Naive B cell (primary cell): Measurements from ENCODE around the gene CDH1. TPM values are rescaled to one million over a fixed set of nuclear protein-coding genes. Genes with fewer than 3 reads are reported as not detected.

ENCODE experiments used
- ATAC-seq, 2 donors: fragments of 150-1000 bp; cut with Tn5 transposase; 2 replicates each; pipeline ENCODE4 v1.10.0; 2021; ENCODE audit warnings: low read depth in 2 of 2, mild to moderate bottlenecking in 2 of 2, moderate library complexity in 2 of 2
- DNase-seq: peaks from one replicate; pipeline ENCODE4 v3.0.0; 2022
- H3K27ac Mint-ChIP-seq, 6 donors: one replicate each; pipeline ENCODE4 v1.8.0; 2020 to 2022; ENCODE audit warnings: mild to moderate bottlenecking in 6 of 6, mixed read lengths in 6 of 6, moderate library complexity in 5 of 6, inconsistent platforms in 2 of 6
- H3K27me3 Mint-ChIP-seq, 3 donors: one replicate each; pipeline ENCODE4 v1.8.0; 2021 to 2022; ENCODE audit warnings: mixed read lengths in 3 of 3, mild to moderate bottlenecking in 1 of 3
- H3K36me3 Mint-ChIP-seq, 2 donors: one replicate each; pipeline ENCODE4 v1.8.0; 2020 to 2022; ENCODE audit warnings: mixed read lengths in 2 of 2, inconsistent platforms in 1 of 2, mild to moderate bottlenecking in 1 of 2
- H3K4me1 Mint-ChIP-seq, 3 donors: one replicate each; pipeline ENCODE4 v1.8.0; 2020 to 2022; ENCODE audit warnings: mixed read lengths in 3 of 3, inconsistent platforms in 1 of 3, mild to moderate bottlenecking in 1 of 3, moderate library complexity in 1 of 3
- H3K4me3 Mint-ChIP-seq, 8 donors: one replicate each; pipeline ENCODE4 v1.8.0; 2020 to 2022; ENCODE audit warnings: mild to moderate bottlenecking in 8 of 8, mixed read lengths in 8 of 8, moderate library complexity in 8 of 8, inconsistent platforms in 2 of 8
- H3K9me3 Mint-ChIP-seq, 7 donors: one replicate each; pipeline ENCODE4 v1.8.0; 2020 to 2022; ENCODE audit warnings: mixed read lengths in 7 of 7, mild to moderate bottlenecking in 5 of 7, inconsistent platforms in 2 of 7, moderate library complexity in 1 of 7
- polyA plus RNA-seq, 6 donors: library from polyadenylated mRNA; unstranded; fragments of 300-500 nt; fragmentation: Illumina TruSeq; gene quantifications; one replicate each; pipeline ENCODE4 v1.2.3, GENCODE V29; 2021; ENCODE audit warnings: low read depth in 6 of 6

CDH1 gene
- polyA plus RNA-seq, 6 donors from 2014 or later: not detected

DNA sequence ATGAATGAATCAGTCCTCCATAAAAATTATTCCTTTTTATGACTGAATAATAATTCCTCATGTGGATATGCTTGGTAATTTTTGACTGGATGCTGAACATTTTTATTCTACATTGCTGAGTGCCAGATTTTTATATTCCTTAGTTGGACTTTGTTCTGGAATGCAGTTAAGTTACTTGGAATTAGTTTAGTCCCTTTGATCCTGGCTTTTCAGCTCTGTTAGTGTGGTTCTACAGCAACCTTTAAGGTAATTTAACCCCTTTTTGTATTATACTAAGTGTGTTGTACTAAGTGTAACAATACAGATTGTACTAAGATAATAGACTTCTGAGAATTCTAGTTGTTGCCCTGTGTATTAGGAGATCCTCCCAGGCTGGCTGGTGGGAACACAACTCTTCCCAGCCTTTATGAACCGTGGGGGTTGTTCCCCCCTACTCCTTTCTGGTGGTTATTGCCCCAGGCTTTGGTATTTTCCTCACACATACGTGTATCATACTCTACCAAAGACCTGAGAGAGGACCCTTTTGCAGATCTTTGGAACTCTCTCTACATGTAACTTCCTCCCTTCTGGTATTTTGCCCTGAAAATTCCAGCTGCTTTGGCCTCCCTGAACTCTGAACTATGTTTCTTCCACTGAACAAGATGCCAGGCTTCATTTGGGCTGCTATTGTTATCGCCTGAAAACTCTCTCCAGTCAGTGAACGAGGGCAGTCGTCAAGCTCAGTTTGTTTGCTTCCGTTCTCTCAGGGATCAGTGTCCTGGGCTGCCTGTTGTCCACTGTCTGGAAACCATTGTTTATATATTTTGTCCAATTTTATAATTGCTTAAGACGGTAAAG, 136.8 kb downstream of the CDH1 start:
- H3K36me3 Mint-ChIP-seq: peaks cover 33 to 35% of the 10 kb centered on the region in 2 donors
- no peaks in the 10 kb centered on the region for H3K9me3 Mint-ChIP-seq
- H3K27me3 Mint-ChIP-seq: no peaks in the 10 kb centered on the region
- no peak overlapping the region for H3K4me3 Mint-ChIP-seq
- ATAC-seq: no peak
- H3K27ac Mint-ChIP-seq: no peak overlapping the region
- H3K4me1 Mint-ChIP-seq: peaks cover 0 to 5% (median 3%) of the 10 kb centered on the region in 3 donors
- DNase-seq: no peak

DNA sequence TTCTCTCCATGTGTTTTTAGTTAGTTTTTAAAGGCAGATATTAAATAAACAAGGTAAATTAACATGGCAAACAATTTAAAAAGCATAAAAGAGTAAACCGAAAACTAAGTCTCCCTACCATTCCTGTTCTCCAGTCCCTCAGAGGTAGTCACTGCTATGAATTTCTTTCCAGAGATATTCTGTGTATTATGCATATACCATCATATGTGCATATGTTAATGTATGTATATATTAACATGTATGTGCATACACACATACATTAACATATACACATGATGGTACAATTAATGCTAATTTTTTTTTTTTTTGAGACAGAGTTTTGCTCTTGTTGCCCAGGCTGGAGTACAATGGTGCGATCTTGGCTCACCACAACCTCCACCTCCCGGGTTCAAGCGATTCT, 138.8 kb downstream of the CDH1 start:
- no peaks in the 10 kb centered on the region for H3K27me3 Mint-ChIP-seq
- H3K4me3 Mint-ChIP-seq: no peak overlapping the region
- peaks cover 21 to 23% of the 10 kb centered on the region in 2 donors for H3K36me3 Mint-ChIP-seq
- ATAC-seq: no peak
- H3K9me3 Mint-ChIP-seq: no peaks in the 10 kb centered on the region
- no peak for DNase-seq
- H3K27ac Mint-ChIP-seq: no peak overlapping the region
- no peaks in the 10 kb centered on the region for H3K4me1 Mint-ChIP-seq

GRCh38 chr16:68883685-68884084, 146.6 kb downstream of the CDH1 start:
- DNase-seq (no peak), ATAC-seq (no peak)
- Mint-ChIP-seq H3K4me1 (no peaks in the 10 kb centered on the region), H3K27ac (no peak overlapping the region), H3K27me3 (no peaks in the 10 kb centered on the region), H3K4me3 (no peak overlapping the region), H3K36me3 (peaks cover 0 to 25% of the 10 kb centered on the region in 2 donors), H3K9me3 (no peaks in the 10 kb centered on the region)

GRCh38 chr16:68884401-68884800, 147.3 kb downstream of the CDH1 start:
- Mint-ChIP-seq H3K36me3 (peaks cover 0 to 25% of the 10 kb centered on the region in 2 donors), H3K4me3 (no peak overlapping the region), H3K9me3 (no peaks in the 10 kb centered on the region), H3K4me1 (no peaks in the 10 kb centered on the region), H3K27ac (peak overlapping the region in 2 of 6 donors; percentile 55 to 65), H3K27me3 (no peaks in the 10 kb centered on the region)
- ATAC-seq (no peak), DNase-seq (no peak)

Other genes with a start within 250 kb of the CDH1 start
- gene ZFP90, start 198.0 kb upstream of the CDH1 start, polyA plus RNA-seq: 10 to 100 TPM; 11.0 to 17.4 (median 13.5) TPM
- gene CDH3, start 92.0 kb upstream of the CDH1 start, polyA plus RNA-seq: under 1 TPM in 1 of 6 donors, not detected in 5; 0.25 TPM
- gene TANGO6, start 106.2 kb downstream of the CDH1 start, polyA plus RNA-seq: 10 to 100 TPM in 3 of 6 donors, 1 to 10 TPM in 3; 8.5 to 17.0 (median 10.8) TPM